ENCODE measurements around the gene ILDR2. TPM values are rescaled to one million over a fixed set of nuclear protein-coding genes. Genes with fewer than 3 reads are reported as not detected.

Gene ILDR2
- polyA plus RNA-seq, 1 of the 3 experiments (the other 2 are of a cell fraction): 0.05 TPM

- POLR2A ChIA-PET: no interaction called here
- 5% methylated on average over 1 of the region's 1 CpG for WGBS (ENCODE audit: low lambda C conversion rate)
- CTCF ChIA-PET: interaction anchor here (2.3 to 2.9 kb wide), 2 partner anchors 69 to 80 kb away, joined by 9 to 10 read pairs; no protein-coding TSS in a partner anchor
These were observed 3.5 kb upstream of the ILDR2 start for GRCh38 chr1:166978821-166979220.

GRCh38 chr1:166977951-166978350, 2.6 kb upstream of the ILDR2 start:
- ChIA-PET POLR2A (no interaction called here), CTCF (interaction anchor here (0.5 to 2.3 kb wide), 4 partner anchors 13 to 1339 kb away, joined by 3 to 12 read pairs (median 4); no protein-coding TSS in a partner anchor)
- Histone ChIP-seq H3K9me3 (no peaks in the 10 kb centered on the region), H3K4me1 (ENCODE audit: control insufficient read depth in 1 of 2, insufficient read depth in 2 of 2, low read depth in 1 of 2, low read length in 1 of 2) (peaks cover 0 to 7% of the 10 kb centered on the region in 2 experiments; a peak in 1 of 4 replicates), H3K36me3 (replicated peaks in 1 of 2; ENCODE audit: control insufficient read depth in 1 of 2, insufficient read depth in 2 of 2, low read length in 1 of 2) (no peaks in the 10 kb centered on the region), H3F3A (replicated peaks; ENCODE audit: insufficient read depth) (no peaks in the 10 kb centered on the region), H2AFZ (ENCODE audit: low read depth) (no peak overlapping the region), H3K9ac (no peak overlapping the region), H3K27ac (ENCODE audit: low read depth in 2 of 2, low read length in 1 of 2) (no peak overlapping the region), H3K4me3 (ENCODE audit: low read depth in 2 of 2, low read length in 1 of 2) (no peak overlapping the region), H3K27me3 (ENCODE audit: insufficient read depth) (peaks cover 35% of the 10 kb centered on the region), H4K20me1 (ENCODE audit: insufficient read depth) (no peaks in the 10 kb centered on the region), H3K79me2 (ENCODE audit: insufficient read depth) (no peaks in the 10 kb centered on the region), H3K9me2 (no peaks in the 10 kb centered on the region), H3K4me2 (no peak overlapping the region)
- 26% methylated on average over 2 of the region's 2 CpGs for WGBS (ENCODE audit: low lambda C conversion rate)
- TF ChIP-seq GABPA (IDR thresholded peaks at IDR 0.05; ENCODE audit: low read depth) (no peak), USF1 (IDR thresholded peaks at IDR 0.05; ENCODE audit: borderline replicate concordance, low read depth) (no peak)
- no peak for DNase-seq

More at GRCh38 chr1:166978821-166979220, 3.5 kb upstream of the ILDR2 start:
- no peak overlapping the region for H2AFZ ChIP-seq (ENCODE audit: low read depth)
- H4K20me1 ChIP-seq (ENCODE audit: insufficient read depth): no peaks in the 10 kb centered on the region
- H3K27ac ChIP-seq (ENCODE audit: low read depth in 2 of 2, low read length in 1 of 2): no peak overlapping the region
- no peak overlapping the region for H3K4me3 ChIP-seq (ENCODE audit: low read depth in 2 of 2, low read length in 1 of 2)
- H3K27me3 ChIP-seq (ENCODE audit: insufficient read depth): peaks cover 29% of the 10 kb centered on the region
- H3K9ac ChIP-seq: no peak overlapping the region
- H3K9me2 ChIP-seq: no peaks in the 10 kb centered on the region
- no peak for DNase-seq
- H3K9me3 ChIP-seq: no peaks in the 10 kb centered on the region
- TF ChIP-seq USF2 (IDR thresholded peaks at IDR 0.05; ENCODE audit: borderline replicate concordance, low read depth, low read length): no peak
- no peak for TF ChIP-seq POLR2AphosphoS5 (IDR thresholded peaks at IDR 0.05; ENCODE audit: low read depth, low read length)
- TF ChIP-seq REST (IDR thresholded peaks at IDR 0.05; ENCODE audit: low read depth, low read length): no peak
- no peak for TF ChIP-seq FOXM1 (IDR thresholded peaks at IDR 0.05; ENCODE audit: low read depth)
- TF ChIP-seq TEAD4 (IDR thresholded peaks at IDR 0.05; ENCODE audit: borderline replicate concordance, insufficient read depth): no peak
- H3K36me3 ChIP-seq (replicated peaks in 1 of 2; ENCODE audit: control insufficient read depth in 1 of 2, insufficient read depth in 2 of 2, low read length in 1 of 2): no peaks in the 10 kb centered on the region
- H3F3A ChIP-seq (replicated peaks; ENCODE audit: insufficient read depth): no peaks in the 10 kb centered on the region
- peaks cover 0 to 7% of the 10 kb centered on the region in 2 experiments; a peak in 1 of 4 replicates for H3K4me1 ChIP-seq (ENCODE audit: control insufficient read depth in 1 of 2, insufficient read depth in 2 of 2, low read depth in 1 of 2, low read length in 1 of 2)
- no peak overlapping the region for H3K4me2 ChIP-seq
- no peaks in the 10 kb centered on the region for H3K79me2 ChIP-seq (ENCODE audit: insufficient read depth)
